RWPE2 (cell line): ENCODE measurements around the gene ATXN2L.
"Not testable (repeated sequence)": the region's sequence is repeated elsewhere in the genome, so short reads cannot be mapped to it uniquely, and the experiment has no call there.

Experiments used
- ATAC-seq: fragments of 200-7000 bp; cut with Tn5 transposase; 3 replicates; pipeline ENCODE4 v1.9.1; 2021; ENCODE audit warnings: low read depth
- DNase-seq: peaks from one replicate; pipeline ENCODE4 v3.0.0-alpha.2; 2020; ENCODE audit warnings: low spot score
- H3K27ac ChIP-seq: fragments of 450-650 bp; 2 replicates; pipeline ENCODE4 v1.5.1; 2017; ENCODE audit warnings: mild to moderate bottlenecking; ENCODE audit not compliant: poor library complexity, severe bottlenecking
- H3K27me3 ChIP-seq: fragments of 250-450 bp; sonication (Bioruptor Pico); 2 replicates; pipeline ENCODE4 v1.5.1; 2021; ENCODE audit warnings: mild to moderate bottlenecking, moderate library complexity; ENCODE audit not compliant: insufficient read depth, poor library complexity, severe bottlenecking
- H3K36me3 ChIP-seq: fragments of 250-450 bp; sonication (Bioruptor Pico); 2 replicates; pipeline ENCODE4 v1.5.1; 2020; ENCODE audit warnings: low read depth, mild to moderate bottlenecking, moderate library complexity
- H3K4me1 ChIP-seq: fragments of 250-450 bp; sonication (Bioruptor Pico); 2 replicates; pipeline ENCODE4 v1.5.1; 2021; ENCODE audit warnings: mild to moderate bottlenecking, moderate library complexity; ENCODE audit not compliant: insufficient read depth, poor library complexity, severe bottlenecking
- H3K4me3 ChIP-seq: fragments of 250-450 bp; sonication (Bioruptor Pico); 2 replicates; pipeline ENCODE4 v1.5.1; 2021; ENCODE audit warnings: mild to moderate bottlenecking, moderate library complexity; ENCODE audit not compliant: severe bottlenecking
- H3K9me3 ChIP-seq: fragments of 250-450 bp; sonication (Bioruptor Pico); 2 replicates; pipeline ENCODE4 v1.5.1; 2021; ENCODE audit warnings: mild to moderate bottlenecking, moderate library complexity; ENCODE audit not compliant: severe bottlenecking
- TF ChIP-seq, protein P1 (sequence below): fragments of 450-650 bp; IDR thresholded peaks from one replicate; pipeline ENCODE4 v1.5.1; 2017; ENCODE audit warnings: mild to moderate bottlenecking, moderate library complexity; ENCODE audit not compliant: poor library complexity, severe bottlenecking

The ATXN2L gene, protein sequence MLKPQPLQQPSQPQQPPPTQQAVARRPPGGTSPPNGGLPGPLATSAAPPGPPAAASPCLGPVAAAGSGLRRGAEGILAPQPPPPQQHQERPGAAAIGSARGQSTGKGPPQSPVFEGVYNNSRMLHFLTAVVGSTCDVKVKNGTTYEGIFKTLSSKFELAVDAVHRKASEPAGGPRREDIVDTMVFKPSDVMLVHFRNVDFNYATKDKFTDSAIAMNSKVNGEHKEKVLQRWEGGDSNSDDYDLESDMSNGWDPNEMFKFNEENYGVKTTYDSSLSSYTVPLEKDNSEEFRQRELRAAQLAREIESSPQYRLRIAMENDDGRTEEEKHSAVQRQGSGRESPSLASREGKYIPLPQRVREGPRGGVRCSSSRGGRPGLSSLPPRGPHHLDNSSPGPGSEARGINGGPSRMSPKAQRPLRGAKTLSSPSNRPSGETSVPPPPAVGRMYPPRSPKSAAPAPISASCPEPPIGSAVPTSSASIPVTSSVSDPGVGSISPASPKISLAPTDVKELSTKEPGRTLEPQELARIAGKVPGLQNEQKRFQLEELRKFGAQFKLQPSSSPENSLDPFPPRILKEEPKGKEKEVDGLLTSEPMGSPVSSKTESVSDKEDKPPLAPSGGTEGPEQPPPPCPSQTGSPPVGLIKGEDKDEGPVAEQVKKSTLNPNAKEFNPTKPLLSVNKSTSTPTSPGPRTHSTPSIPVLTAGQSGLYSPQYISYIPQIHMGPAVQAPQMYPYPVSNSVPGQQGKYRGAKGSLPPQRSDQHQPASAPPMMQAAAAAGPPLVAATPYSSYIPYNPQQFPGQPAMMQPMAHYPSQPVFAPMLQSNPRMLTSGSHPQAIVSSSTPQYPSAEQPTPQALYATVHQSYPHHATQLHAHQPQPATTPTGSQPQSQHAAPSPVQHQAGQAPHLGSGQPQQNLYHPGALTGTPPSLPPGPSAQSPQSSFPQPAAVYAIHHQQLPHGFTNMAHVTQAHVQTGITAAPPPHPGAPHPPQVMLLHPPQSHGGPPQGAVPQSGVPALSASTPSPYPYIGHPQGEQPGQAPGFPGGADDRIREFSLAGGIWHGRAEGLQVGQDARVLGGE

DNA sequence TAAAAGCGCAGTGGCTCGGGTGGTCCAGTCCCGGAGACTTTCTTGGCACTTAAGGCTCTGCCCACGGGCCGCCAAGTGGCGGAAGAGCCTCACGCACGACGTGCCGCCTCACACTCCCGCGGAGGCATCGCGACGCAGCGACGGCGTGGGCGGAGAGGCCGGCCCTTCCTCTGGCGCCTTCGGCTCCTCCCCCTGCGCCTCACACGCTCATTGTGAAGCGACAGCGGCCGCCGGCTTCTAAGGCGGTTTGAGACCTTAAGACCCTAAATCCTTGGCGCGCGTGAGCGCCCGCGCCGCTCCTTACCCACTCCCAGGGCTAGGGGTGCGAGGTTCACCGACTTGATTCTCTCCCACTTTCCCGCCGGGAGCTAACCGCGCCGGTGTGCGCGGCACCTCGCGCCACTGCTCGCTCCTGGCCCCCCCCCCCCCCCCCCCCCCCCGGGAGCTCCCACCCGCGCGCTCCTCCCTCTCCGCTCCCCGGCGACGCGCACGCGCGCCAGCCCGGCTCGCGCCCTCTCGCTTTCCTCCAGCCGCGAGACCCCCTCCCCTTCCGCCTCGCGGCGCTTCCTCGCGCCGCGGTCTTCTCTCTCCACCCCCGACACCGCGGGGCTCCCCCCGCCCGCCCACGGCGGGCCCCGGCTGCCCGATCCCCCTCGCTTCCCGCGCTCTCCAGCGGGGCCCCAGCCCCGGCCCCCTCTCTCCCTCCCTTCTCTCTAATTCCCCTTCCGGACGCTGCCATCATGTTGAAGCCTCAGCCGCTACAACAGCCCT, at the start of gene ATXN2L:
TSS of gene ATXN2L (plus strand) at position 480 of the 771 bp plus-strand sequence. CDS start at position 741, 261 bp downstream.
- no peaks in the 10 kb centered on the region for H3K9me3 ChIP-seq
- DNase-seq (peak; percentile 92), ATAC-seq (peak; percentile 40)
- H3K4me1 ChIP-seq = peaks cover 13% of the 10 kb centered on the region
- TF ChIP-seq, protein P1, sequence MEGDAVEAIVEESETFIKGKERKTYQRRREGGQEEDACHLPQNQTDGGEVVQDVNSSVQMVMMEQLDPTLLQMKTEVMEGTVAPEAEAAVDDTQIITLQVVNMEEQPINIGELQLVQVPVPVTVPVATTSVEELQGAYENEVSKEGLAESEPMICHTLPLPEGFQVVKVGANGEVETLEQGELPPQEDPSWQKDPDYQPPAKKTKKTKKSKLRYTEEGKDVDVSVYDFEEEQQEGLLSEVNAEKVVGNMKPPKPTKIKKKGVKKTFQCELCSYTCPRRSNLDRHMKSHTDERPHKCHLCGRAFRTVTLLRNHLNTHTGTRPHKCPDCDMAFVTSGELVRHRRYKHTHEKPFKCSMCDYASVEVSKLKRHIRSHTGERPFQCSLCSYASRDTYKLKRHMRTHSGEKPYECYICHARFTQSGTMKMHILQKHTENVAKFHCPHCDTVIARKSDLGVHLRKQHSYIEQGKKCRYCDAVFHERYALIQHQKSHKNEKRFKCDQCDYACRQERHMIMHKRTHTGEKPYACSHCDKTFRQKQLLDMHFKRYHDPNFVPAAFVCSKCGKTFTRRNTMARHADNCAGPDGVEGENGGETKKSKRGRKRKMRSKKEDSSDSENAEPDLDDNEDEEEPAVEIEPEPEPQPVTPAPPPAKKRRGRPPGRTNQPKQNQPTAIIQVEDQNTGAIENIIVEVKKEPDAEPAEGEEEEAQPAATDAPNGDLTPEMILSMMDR = no peak
- H3K4me3 ChIP-seq = peak within 1 kb of the TSS; percentile 89
- peak within 1 kb of the TSS; percentile 98 for H3K27ac ChIP-seq
- H3K36me3 ChIP-seq = peaks cover 43% of the 10 kb centered on the region
- no peaks in the 10 kb centered on the region for H3K27me3 ChIP-seq

DNA sequence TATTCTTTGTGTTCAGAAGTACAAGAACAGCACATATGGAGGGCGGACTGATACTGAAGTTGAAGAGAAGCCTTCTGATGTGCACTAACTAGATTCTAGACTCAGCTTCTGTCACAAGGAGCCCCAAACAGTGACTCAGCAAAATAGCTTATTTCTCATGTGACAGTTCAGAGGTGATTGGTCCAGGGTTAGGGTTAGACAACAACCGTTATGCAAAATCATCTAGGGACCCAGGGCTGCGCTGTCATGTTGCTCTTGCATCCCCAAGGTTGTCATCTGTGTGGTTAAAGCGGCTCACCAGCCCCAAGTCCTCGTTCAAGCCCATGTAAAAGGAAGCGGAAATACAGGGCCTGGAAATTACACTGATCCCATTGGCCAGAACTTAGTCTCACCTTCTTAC, 41.1 kb upstream of the ATXN2L start:
- H3K36me3 ChIP-seq, ATAC-seq, H3K4me3 ChIP-seq, H3K27me3 ChIP-seq, H3K27ac ChIP-seq, H3K4me1 ChIP-seq, DNase-seq, H3K9me3 ChIP-seq: not testable (repeated sequence)

DNA sequence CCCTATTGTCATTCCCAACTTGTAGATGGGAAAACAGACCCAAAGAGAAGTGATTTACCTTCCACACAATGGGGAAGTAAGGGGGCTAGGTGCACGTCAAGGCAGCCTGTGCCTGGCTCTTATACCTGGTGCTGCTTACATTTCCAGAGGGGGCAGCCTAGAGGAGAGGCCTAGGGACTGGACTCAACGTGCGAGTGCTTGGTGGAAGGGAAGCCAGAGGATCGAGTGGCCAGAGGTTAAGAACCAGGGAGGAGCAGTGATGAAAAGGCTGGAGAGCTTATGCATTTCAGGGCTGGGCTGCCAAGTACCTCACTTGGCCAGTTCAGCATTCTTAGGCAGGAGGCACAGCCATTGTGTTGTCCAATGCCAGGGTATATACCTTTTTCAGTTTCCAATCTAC, 40.4 kb upstream of the ATXN2L start:
- not testable (repeated sequence) for H3K36me3 ChIP-seq, ATAC-seq, H3K27ac ChIP-seq, H3K27me3 ChIP-seq, DNase-seq, H3K4me1 ChIP-seq, H3K9me3 ChIP-seq, H3K4me3 ChIP-seq

DNA sequence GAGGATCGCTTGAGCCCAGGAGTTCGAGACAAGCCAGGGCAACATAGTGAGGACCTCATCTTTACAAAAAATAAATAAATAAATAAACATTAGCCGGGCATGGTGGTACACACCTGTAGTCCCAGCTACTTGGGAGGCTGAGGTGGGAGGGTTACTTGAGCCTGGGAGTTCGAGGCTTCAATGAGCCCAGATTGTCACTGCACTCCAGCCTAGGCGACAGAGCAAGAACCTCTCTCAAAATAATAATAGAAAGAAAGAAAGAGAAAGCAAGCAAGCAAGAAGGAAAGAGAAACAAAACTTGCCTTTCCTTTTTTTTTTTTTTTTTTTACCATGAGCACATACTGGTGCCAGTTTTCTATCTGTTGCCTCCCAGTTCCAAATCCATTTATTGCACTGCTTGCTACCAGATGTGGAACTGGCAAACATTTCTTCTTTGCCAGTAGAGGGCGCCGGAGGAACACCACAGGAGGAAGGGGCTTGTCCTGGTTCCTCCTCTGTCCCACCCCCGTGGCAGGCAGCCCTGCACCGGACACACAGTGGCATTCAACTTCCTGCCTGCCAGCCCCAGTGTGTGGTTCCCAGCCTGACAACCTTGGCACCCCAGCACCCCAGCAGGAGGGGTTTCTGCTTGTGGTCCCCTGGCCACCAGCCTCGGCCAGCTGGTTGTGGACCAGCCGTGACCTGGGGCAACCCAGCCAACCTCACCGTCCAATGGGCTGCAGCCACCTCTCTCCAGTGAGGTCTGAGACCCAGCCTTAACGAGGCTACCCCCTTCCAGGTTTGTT, 20.4 kb upstream of the ATXN2L start:
- H3K36me3 ChIP-seq, H3K9me3 ChIP-seq, H3K27ac ChIP-seq, H3K4me3 ChIP-seq, H3K27me3 ChIP-seq, H3K4me1 ChIP-seq: not testable (repeated sequence)
- ATAC-seq (peak; percentile 82), DNase-seq (peak; percentile 64)
- TF ChIP-seq, protein P1 = peak; percentile 22

DNA sequence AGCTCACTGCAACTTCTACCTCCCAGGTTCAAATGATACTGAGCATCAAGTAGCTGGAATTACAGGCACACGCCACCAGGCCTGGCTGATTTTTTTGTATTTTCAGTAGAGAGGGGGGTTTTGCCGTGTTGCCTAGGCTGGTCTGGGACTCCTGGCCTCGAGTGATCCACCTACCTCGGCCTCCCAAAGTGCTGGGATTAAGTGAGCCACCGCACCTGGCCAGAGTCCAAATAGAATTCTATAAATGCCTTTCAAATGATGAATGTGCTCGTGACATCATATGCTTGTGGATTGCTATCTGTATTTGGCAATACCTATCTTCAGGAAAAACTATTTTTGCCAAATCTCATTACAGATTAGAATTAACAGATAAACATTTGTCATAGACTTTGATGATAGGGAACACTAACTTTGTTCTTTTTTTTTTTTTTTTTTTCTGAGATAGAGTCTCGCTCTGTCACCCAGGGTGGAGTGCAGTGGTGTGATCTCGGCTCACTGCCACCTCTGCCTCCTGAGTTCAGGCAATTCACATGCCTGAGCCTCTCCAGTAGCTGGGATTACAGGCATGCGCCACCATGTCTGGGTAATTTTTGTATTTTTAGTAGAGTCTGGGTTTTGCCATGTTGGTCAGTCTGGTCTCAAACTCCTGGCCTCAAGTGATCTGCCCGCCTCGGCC, 15.2 kb upstream of the ATXN2L start:
- not testable (repeated sequence) for H3K27ac ChIP-seq, H3K4me3 ChIP-seq, H3K9me3 ChIP-seq, H3K27me3 ChIP-seq, DNase-seq, H3K36me3 ChIP-seq, H3K4me1 ChIP-seq
- peak; percentile 68 for ATAC-seq
